ENCODE data around the gene CFAP410.
"Not testable (repeated sequence)": the region's sequence is repeated elsewhere in the genome, so short reads cannot be mapped to it uniquely, and the experiment has no call there.

CFAP410 gene

GRCh38 chr21:44370027-44370735 lies 31.0 kb upstream of the CFAP410 start:
- DNase-seq (ENCODE audit: low read depth in 2 of 3, low spot score in 2 of 3) = no peak

GRCh38 chr21:44368711-44369446 lies 29.7 kb upstream of the CFAP410 start:
- DNase-seq (ENCODE audit: low read depth in 2 of 3, low spot score in 2 of 3) = no peak

- DNase-seq (ENCODE audit: low read depth in 2 of 3, low spot score in 2 of 3) = no peak
Measured at GRCh38 chr21:44366586-44367211, 27.5 kb upstream of the CFAP410 start.

- DNase-seq (ENCODE audit: low read depth in 2 of 3, low spot score in 2 of 3) = no peak
Measured at GRCh38 chr21:44365967-44366585, 26.9 kb upstream of the CFAP410 start.

- DNase-seq (ENCODE audit: low read depth in 2 of 3, low spot score in 2 of 3) = no peak
Measured at GRCh38 chr21:44365251-44365966, 26.2 kb upstream of the CFAP410 start.

GRCh38 chr21:44364151-44365053 lies 25.2 kb upstream of the CFAP410 start:
- DNase-seq (ENCODE audit: low read depth in 2 of 3, low spot score in 2 of 3) = no peak

- no peak for DNase-seq (ENCODE audit: low read depth in 2 of 3, low spot score in 2 of 3)
Measured at GRCh38 chr21:44363278-44363677, 24.1 kb upstream of the CFAP410 start.

- not testable (repeated sequence) for DNase-seq (ENCODE audit: low read depth in 2 of 3, low spot score in 2 of 3)
Measured at GRCh38 chr21:44361903-44362302, 22.7 kb upstream of the CFAP410 start.

GRCh38 chr21:44360159-44360558 lies 21.0 kb upstream of the CFAP410 start:
- DNase-seq (ENCODE audit: low read depth in 2 of 3, low spot score in 2 of 3) = no peak

GRCh38 chr21:44359396-44359795 lies 20.2 kb upstream of the CFAP410 start:
- no peak for DNase-seq (ENCODE audit: low read depth in 2 of 3, low spot score in 2 of 3)

GRCh38 chr21:44357064-44357837 lies 18.1 kb upstream of the CFAP410 start:
- no peak for DNase-seq (ENCODE audit: low read depth in 2 of 3, low spot score in 2 of 3)

GRCh38 chr21:44356636-44357035 lies 17.4 kb upstream of the CFAP410 start:
- no peak for DNase-seq (ENCODE audit: low read depth in 2 of 3, low spot score in 2 of 3)

GRCh38 chr21:44356160-44356559 lies 17.0 kb upstream of the CFAP410 start:
- no peak for DNase-seq (ENCODE audit: low read depth in 2 of 3, low spot score in 2 of 3)

GRCh38 chr21:44354775-44355771 lies 15.9 kb upstream of the CFAP410 start:
- DNase-seq (ENCODE audit: low read depth in 2 of 3, low spot score in 2 of 3) = no peak

GRCh38 chr21:44354001-44354405 lies 14.8 kb upstream of the CFAP410 start:
- no peak for DNase-seq (ENCODE audit: low read depth in 2 of 3, low spot score in 2 of 3)

- DNase-seq (ENCODE audit: low read depth in 2 of 3, low spot score in 2 of 3) = no peak
Measured at GRCh38 chr21:44353191-44353970, 14.2 kb upstream of the CFAP410 start, which contains the start of gene TRPM2. TRPM2 (plus strand) TSS chr21:44353621; CDS start chr21:44353701, 80 bp downstream.

- no peak for DNase-seq (ENCODE audit: low read depth in 2 of 3, low spot score in 2 of 3)
Measured at GRCh38 chr21:44352253-44352860, 13.2 kb upstream of the CFAP410 start.

Measured in activated CD8-positive, alpha-beta memory T cell treated with anti-CD3 and anti-CD28 coated beads for 48 hours (primary cell).